GM12878 (cell line): ENCODE measurements around the gene RASAL2. TPM values are rescaled to one million over a fixed set of nuclear protein-coding genes. Genes with fewer than 3 reads are reported as not detected.

Experiments used
- ATAC-seq: fragments of 200-7000 bp; cut with Tn5 transposase; 3 replicates; pipeline ENCODE4 v1.9.1; 2020; ENCODE audit warnings: mild to moderate bottlenecking, moderate library complexity
- BruUV-seq: library from RNA; stranded (reverse); fragments of 400-500 nt; replicated peaks from 2 replicates; lab custom pipeline; 2021; lab: Mats Ljungman, UMichigan
- CTCF ChIA-PET: fragments of 300-600 bp; sonication (Branson Sonifier 250); formaldehyde crosslinking; extraction: SDS; loops from one replicate; lab custom pipeline; 2021; ENCODE audit warnings: inconsistent platforms; lab: Yijun Ruan, JAX
- POLR2A ChIA-PET: fragments of 350-600 bp; formaldehyde crosslinking; extraction: SDS; loops from one replicate; lab custom pipeline; 2021; ENCODE audit warnings: inconsistent platforms; lab: Charles Lee
- RAD21 ChIA-PET: fragments of 300-600 bp; sonication (Branson Sonifier 250); formaldehyde crosslinking; loops from one replicate; lab custom pipeline; 2023; ENCODE audit warnings: antibody characterized with exemption; ENCODE audit not compliant: unreplicated experiment; lab: Charles Lee
- SMC1A ChIA-PET: fragments of 300-600 bp; sonication (Branson Sonifier 250); formaldehyde crosslinking; loops from one replicate; lab custom pipeline; 2023; ENCODE audit not compliant: unreplicated experiment, uncharacterized antibody; lab: Charles Lee
- DNase-seq: peaks from one replicate; pipeline ENCODE4 v3.0.0-alpha.2; 2011; ENCODE audit warnings: low read depth, low spot score
- FAIRE-seq: peaks from 3 replicates; lab custom pipeline; 2011; peaks lifted over from hg19 to GRCh38; lab: Jason Lieb, UNC
- H2AFZ ChIP-seq: 2 replicates; pipeline ENCODE4 v1.6.0; 2011; ENCODE audit warnings: low read depth, low read length, control low read depth; ENCODE audit not compliant: control insufficient read depth
- H3K27ac ChIP-seq: 2 replicates; pipeline ENCODE4 v1.5.1; 2011; ENCODE audit warnings: control low read depth; ENCODE audit not compliant: control insufficient read depth, insufficient read depth
- H3K27me3 ChIP-seq, 2 experiments: replicated peaks in 1 of 2; 2 replicates each; pipeline versions ENCODE4 v1.6.0 to v1.6.1; 2011; ENCODE audit warnings: low read length in 1 of 2; ENCODE audit not compliant: control insufficient read depth in 2 of 2, insufficient read depth in 2 of 2
- H3K36me3 ChIP-seq, 2 experiments: 2 replicates each; pipeline ENCODE4 v1.5.1; 2011; ENCODE audit warnings: low read length in 1 of 2; ENCODE audit not compliant: control insufficient read depth in 2 of 2, insufficient read depth in 2 of 2
- H3K4me1 ChIP-seq: 2 replicates; pipeline ENCODE4 v1.6.1; 2011; ENCODE audit warnings: mild to moderate bottlenecking, low read length, moderate library complexity, mixed read lengths; ENCODE audit not compliant: control insufficient read depth, insufficient read depth
- H3K4me2 ChIP-seq: 2 replicates; pipeline ENCODE4 v1.6.0; 2011; ENCODE audit warnings: control low read depth; ENCODE audit not compliant: control insufficient read depth, insufficient read depth
- H3K4me3 ChIP-seq: fragments of 200-600 bp; sonication (generic); 2 replicates; pipeline ENCODE4 v1.5.1; 2016
- H3K79me2 ChIP-seq: 2 replicates; pipeline ENCODE4 v1.6.0; 2011; ENCODE audit warnings: low read length; ENCODE audit not compliant: control insufficient read depth, insufficient read depth
- H3K9ac ChIP-seq: 2 replicates; pipeline ENCODE4 v1.8.0; 2011; ENCODE audit warnings: low read length, control low read depth, mixed read lengths; ENCODE audit not compliant: control insufficient read depth, insufficient read depth
- H3K9me3 ChIP-seq: replicated peaks from 3 replicates; pipeline ENCODE4 v1.5.1; 2011; ENCODE audit warnings: mild to moderate bottlenecking, low read length; ENCODE audit not compliant: control insufficient read depth, insufficient read depth
- H4K20me1 ChIP-seq: 2 replicates; pipeline ENCODE4 v1.6.0; 2011; ENCODE audit not compliant: control insufficient read depth, insufficient read depth
- BHLHE40 ChIP-seq, 2 experiments: fragments of 450-650 bp in 1 of 2; IDR thresholded peaks; 2 replicates each; pipeline ENCODE4 v1.6.1; 2011 to 2017; ENCODE audit warnings: low read depth in 2 of 2, borderline replicate concordance in 1 of 2, improper control_type of control experiment in 1 of 2, low read length in 1 of 2, mild to moderate bottlenecking in 1 of 2
- ESRRA ChIP-seq: IDR thresholded peaks from 2 replicates; pipeline ENCODE4 v1.6.1; 2012; ENCODE audit warnings: mild to moderate bottlenecking, low read length, improper control_type of control experiment
- TCF12 ChIP-seq: IDR thresholded peaks from 2 replicates; pipeline ENCODE4 v1.6.1; 2011; ENCODE audit warnings: low read depth, mild to moderate bottlenecking, low read length
- WGBS: methylation state at CpG from one replicate; pipeline ENCODE4 v1.1.6; 2016; ENCODE audit warnings: low lambda C conversion rate; ENCODE audit not compliant: insufficient replicate concordance, insufficient coverage; ENCODE audit errors: missing lambda C conversion rate; 5-methylcytosine and 5-hydroxymethylcytosine counted together
- in situ Hi-C: fragments of 300-500 bp; cut with MboI; formaldehyde crosslinking; loops from 9 replicates; pipeline ENCODE4 v1.14.3; 2018; ENCODE audit warnings: mixed read lengths
- intact Hi-C: fragments of 100-400 bp; cut with micrococcal nuclease; formaldehyde crosslinking; loops from one replicate; pipeline ENCODE4 v1.14.2; 2022; ENCODE audit not compliant: unreplicated experiment
- polyA plus RNA-seq, 11 experiments: library from polyadenylated mRNA; depleted of rRNA in 4 of 11; unstranded in 6 of 11; stranded (reverse) in 5 of 11; fragments of >200 nt; fragmentation: Nextera tagmentation in 4 of 11; fragmentation: Illumina TruSeq in 1 of 11; extraction: Ambion mirVana in 4 of 11; extraction: Trizol in 1 of 11; gene quantifications; 1 replicate in 1 of 11; 2 replicates in 10 of 11; pipeline versions ENCODE4 v1.2.1 to v1.2.3, GENCODE V29; 2011 to 2016; ENCODE audit warnings: inconsistent platforms in 2 of 11, missing spikeins in 2 of 11, low read depth in 1 of 11
- total RNA-seq, 4 experiments: library from RNA; depleted of rRNA in 3 of 4; stranded (reverse); fragments of >200 nt in 3 of 4; fragmentation: Illumina TruSeq in 1 of 4; extraction: Trizol in 1 of 4; gene quantifications; 2 replicates each; pipeline versions ENCODE4 v1.2.1 to v1.2.3, GENCODE V29; 2013 to 2021
- TF ChIP-seq, protein P1 (sequence below): fragments of 450-650 bp; IDR thresholded peaks from 2 replicates; pipeline ENCODE4 v1.6.1; 2017; ENCODE audit warnings: borderline replicate concordance
- TF ChIP-seq, protein P2 (sequence below): fragments of 450-650 bp; formaldehyde crosslinking; IDR thresholded peaks from 2 replicates; pipeline ENCODE4 v1.5.0; 2022; ENCODE audit warnings: mild to moderate bottlenecking, missing genetic modification characterization

The RASAL2 gene
- total and polyA plus RNA-seq, 10 of the 15 experiments (the other 5 are each of a cell fraction or from before 2014, with no cell fraction given): 0.02 to 6.9 (median 0.17) TPM; not detected in 1

DNA sequence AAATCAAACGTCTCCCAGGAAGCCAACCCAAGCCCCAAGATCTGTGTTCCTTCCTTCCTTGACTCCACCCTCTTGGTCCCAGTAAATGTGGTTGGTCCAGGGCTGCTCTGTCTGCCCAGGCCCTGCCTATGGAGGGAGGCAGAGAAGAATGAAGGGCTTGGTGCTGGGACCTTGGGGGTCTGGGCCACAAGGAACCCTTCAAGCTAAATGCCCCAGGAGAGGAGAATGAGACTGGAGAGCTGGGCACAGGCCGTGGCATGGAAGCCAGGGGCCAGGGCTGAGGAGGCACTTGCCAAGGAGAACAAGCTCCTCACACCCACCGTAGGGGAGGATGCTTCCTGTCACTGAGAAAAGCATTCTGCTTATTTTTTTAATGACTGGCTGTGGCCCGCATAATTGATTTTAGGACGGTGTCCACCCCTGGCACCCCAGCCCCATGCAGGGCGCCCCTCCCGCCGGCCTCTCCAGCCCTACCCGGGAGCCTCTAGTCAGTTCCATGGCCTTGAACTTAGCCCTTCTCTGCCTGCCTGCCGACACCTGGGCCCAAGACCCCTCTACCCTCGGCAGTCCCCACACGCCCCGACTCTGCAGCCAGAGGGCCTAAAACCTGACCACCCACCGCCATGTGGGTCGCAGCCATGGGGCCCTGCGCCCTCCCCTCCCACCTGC is 402.0 kb downstream of the RASAL2 start:
- Histone ChIP-seq H3K27ac (no peak overlapping the region), H4K20me1 (no peaks in the 10 kb centered on the region), H3K27me3 (no peaks in the 10 kb centered on the region), H3K4me2 (no peak overlapping the region), H3K9me3 (no peaks in the 10 kb centered on the region), H3K36me3 (no peaks in the 10 kb centered on the region)
- FAIRE-seq (no peak), DNase-seq (no peak)
- ChIA-PET POLR2A (no interaction called here), CTCF (interaction anchor here (0.6 to 1.4 kb wide), 2 partner anchors 185 to 1139 kb away, joined by 3 to 4 read pairs; no protein-coding TSS in a partner anchor)
- BruUV-seq: no TSS peak
- no peak for TF ChIP-seq TCF12
- TF ChIP-seq, protein P1, sequence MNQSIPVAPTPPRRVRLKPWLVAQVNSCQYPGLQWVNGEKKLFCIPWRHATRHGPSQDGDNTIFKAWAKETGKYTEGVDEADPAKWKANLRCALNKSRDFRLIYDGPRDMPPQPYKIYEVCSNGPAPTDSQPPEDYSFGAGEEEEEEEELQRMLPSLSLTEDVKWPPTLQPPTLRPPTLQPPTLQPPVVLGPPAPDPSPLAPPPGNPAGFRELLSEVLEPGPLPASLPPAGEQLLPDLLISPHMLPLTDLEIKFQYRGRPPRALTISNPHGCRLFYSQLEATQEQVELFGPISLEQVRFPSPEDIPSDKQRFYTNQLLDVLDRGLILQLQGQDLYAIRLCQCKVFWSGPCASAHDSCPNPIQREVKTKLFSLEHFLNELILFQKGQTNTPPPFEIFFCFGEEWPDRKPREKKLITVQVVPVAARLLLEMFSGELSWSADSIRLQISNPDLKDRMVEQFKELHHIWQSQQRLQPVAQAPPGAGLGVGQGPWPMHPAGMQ: no peak
- TF ChIP-seq, protein P2, sequence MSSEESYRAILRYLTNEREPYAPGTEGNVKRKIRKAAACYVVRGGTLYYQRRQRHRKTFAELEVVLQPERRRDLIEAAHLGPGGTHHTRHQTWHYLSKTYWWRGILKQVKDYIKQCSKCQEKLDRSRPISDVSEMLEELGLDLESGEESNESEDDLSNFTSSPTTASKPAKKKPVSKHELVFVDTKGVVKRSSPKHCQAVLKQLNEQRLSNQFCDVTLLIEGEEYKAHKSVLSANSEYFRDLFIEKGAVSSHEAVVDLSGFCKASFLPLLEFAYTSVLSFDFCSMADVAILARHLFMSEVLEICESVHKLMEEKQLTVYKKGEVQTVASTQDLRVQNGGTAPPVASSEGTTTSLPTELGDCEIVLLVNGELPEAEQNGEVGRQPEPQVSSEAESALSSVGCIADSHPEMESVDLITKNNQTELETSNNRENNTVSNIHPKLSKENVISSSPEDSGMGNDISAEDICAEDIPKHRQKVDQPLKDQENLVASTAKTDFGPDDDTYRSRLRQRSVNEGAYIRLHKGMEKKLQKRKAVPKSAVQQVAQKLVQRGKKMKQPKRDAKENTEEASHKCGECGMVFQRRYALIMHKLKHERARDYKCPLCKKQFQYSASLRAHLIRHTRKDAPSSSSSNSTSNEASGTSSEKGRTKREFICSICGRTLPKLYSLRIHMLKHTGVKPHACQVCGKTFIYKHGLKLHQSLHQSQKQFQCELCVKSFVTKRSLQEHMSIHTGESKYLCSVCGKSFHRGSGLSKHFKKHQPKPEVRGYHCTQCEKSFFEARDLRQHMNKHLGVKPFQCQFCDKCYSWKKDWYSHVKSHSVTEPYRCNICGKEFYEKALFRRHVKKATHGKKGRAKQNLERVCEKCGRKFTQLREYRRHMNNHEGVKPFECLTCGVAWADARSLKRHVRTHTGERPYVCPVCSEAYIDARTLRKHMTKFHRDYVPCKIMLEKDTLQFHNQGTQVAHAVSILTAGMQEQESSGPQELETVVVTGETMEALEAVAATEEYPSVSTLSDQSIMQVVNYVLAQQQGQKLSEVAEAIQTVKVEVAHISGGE: no peak
- TF ChIP-seq BHLHE40 (IDR thresholded peaks at IDR 0.05; ENCODE audit: borderline replicate concordance in 1 of 2, low read depth in 2 of 2, low read length in 1 of 2): no peak
- no peak for TF ChIP-seq ESRRA
- TF ChIP-seq, all 136 proteins: peak for 0
- 39% methylated on average over 14 of the region's 16 CpGs for WGBS
- ChIA-PET SMC1A (interaction anchor here (0.9 kb wide), 1 partner anchor 537 kb away, joined by 3 read pairs; no protein-coding TSS in a partner anchor), RAD21 (no interaction called here)
- no peak overlapping the region for H3K9ac ChIP-seq
- H3K4me3 ChIP-seq: no peak overlapping the region
- ATAC-seq: no peak
- intact Hi-C loops: no loop called here
- H3K4me1 ChIP-seq: no peaks in the 10 kb centered on the region
- in situ Hi-C loops: no loop called here
- H3K79me2 ChIP-seq: no peaks in the 10 kb centered on the region
- H2AFZ ChIP-seq: no peak overlapping the region
